Stomach smooth muscle (tissue), 2 donors: ENCODE data around the gene RDH14.

ENCODE experiments used
- H3K27ac ChIP-seq: one replicate; pipeline ENCODE4 v1.7.0; 2013; ENCODE audit warnings: mild to moderate bottlenecking, low read length, inconsistent platforms
- H3K27me3 ChIP-seq, 2 donors: one replicate each; pipeline ENCODE4 v1.7.0; 2013; ENCODE audit warnings: low read length in 2 of 2; ENCODE audit not compliant: insufficient read depth in 2 of 2, control insufficient read depth in 1 of 2
- H3K36me3 ChIP-seq, 2 donors: one replicate each; pipeline ENCODE4 v1.7.0; 2013; ENCODE audit warnings: low read length in 2 of 2; ENCODE audit not compliant: control insufficient read depth in 2 of 2, insufficient read depth in 2 of 2
- H3K4me1 ChIP-seq: one replicate; pipeline ENCODE4 v1.7.0; 2013; ENCODE audit warnings: low read length; ENCODE audit not compliant: control insufficient read depth, insufficient read depth
- H3K4me3 ChIP-seq, 2 donors: one replicate each; pipeline ENCODE4 v1.7.0; 2013; ENCODE audit warnings: low read length in 2 of 2
- H3K9ac ChIP-seq, 2 donors: one replicate each; pipeline ENCODE4 v1.7.0; 2013; ENCODE audit warnings: low read length in 2 of 2, mild to moderate bottlenecking in 1 of 2
- H3K9me3 ChIP-seq, 2 donors: one replicate each; pipeline ENCODE4 v1.7.0; 2013; ENCODE audit warnings: low read length in 2 of 2; ENCODE audit not compliant: control insufficient read depth in 2 of 2
- donor health status: healthy.
- donor health status: Pancreatic carcinoma.

RDH14 gene

DNA sequence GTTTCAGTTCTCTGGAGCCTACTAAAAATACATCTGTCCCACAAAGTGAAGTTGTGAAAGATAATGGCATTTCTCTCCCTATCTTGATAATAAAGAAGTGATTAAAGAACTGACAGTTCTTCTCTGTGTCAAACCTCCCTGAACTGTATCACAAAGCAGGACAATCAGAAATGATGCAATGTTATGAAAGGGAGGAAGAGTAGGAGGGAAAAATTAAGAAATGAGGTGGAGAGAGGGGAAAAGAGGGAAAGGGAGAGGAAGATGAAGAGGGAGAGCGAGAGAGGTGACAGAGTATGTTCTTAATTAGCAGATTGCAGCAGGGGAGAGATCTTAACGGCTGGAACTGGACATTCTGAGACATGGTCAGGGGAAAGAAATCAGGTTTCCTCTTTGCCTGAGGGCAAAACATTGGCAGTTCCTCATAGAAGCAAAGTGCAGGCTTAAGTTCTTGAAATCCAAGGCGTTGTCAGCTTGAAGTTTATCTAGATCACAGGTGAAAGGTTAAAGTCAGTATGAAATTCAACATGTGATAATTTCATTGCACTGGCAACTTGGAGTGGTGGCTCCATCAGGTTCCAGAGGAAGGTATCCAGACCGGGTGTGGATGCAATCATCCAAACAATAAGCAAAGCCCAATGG, 54.6 kb downstream of the RDH14 start:
- Histone ChIP-seq H3K4me1 (no peaks in the 10 kb centered on the region), H3K36me3 (no peaks in the 10 kb centered on the region), H3K27me3 (no peaks in the 10 kb centered on the region), H3K9ac (no peak overlapping the region), H3K27ac (no peak overlapping the region), H3K9me3 (no peaks in the 10 kb centered on the region), H3K4me3 (no peak overlapping the region)
